GM19452 (cell line): ENCODE measurements around the gene STIL.
"Not testable (repeated sequence)": the region's sequence is repeated elsewhere in the genome, so short reads cannot be mapped to it uniquely, and the experiment has no call there.

ENCODE experiments used
- ATAC-seq: cut with Tn5 transposase; IDR thresholded peaks from one replicate; pipeline ENCODE4 v1.9.1; 2021; ENCODE audit not compliant: unreplicated experiment

Gene STIL

DNA sequence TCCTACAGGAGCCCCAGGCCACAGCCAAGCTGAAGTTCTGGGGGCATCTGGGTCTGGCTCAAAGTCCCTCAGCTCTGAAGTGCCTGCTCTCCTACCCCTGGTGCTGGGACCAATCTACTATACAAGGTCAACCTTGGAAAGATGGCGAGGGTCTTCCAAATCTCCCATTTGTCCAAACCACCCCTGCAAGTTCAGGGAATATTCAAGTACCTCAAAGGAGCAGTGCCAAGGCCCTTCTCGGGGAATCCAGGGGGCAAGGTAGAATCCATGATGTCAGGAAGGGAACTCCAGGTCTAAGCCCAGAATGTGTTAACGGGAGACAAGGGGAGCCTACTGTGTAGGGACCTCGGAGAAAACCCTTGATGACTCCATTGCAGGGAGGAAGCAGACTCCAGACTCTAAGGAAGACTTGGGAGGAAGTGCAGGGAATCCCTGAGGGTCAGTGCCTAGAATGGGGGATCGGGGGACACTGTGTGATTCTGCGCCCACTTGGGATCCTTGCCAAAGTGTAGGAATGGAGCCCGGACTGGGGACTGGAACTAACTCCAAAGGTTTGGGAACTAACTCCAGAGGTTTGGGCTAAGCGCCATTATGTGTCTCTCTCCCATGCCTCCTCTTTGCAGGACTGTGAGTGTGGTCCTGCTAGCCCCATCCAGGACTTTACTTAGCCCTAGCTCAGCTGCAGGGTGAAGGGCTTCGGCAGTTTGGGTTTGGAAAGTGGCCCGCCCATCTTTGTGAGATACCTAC lies 90.6 kb downstream of the STIL start:
- ATAC-seq, result no peak

DNA sequence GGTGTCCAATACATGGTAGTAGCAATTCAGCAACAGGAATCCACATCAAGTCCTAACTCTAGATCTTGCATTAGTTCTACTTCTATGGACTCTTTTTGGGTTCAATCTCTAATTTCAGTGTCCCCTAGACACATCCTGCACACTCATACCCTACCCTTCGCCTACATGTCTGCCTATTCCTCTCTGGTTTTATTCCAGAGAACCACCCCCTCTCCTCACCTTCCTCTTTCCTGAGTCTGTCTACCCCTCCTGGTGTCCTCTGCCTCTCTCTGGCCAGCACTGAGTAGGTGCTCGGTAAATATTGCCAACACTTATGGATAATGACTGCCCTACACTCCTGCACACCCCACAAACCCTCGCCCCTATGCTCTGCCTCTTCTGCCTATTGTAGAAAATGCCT lies 91.5 kb downstream of the STIL start:
- no peak for ATAC-seq

DNA sequence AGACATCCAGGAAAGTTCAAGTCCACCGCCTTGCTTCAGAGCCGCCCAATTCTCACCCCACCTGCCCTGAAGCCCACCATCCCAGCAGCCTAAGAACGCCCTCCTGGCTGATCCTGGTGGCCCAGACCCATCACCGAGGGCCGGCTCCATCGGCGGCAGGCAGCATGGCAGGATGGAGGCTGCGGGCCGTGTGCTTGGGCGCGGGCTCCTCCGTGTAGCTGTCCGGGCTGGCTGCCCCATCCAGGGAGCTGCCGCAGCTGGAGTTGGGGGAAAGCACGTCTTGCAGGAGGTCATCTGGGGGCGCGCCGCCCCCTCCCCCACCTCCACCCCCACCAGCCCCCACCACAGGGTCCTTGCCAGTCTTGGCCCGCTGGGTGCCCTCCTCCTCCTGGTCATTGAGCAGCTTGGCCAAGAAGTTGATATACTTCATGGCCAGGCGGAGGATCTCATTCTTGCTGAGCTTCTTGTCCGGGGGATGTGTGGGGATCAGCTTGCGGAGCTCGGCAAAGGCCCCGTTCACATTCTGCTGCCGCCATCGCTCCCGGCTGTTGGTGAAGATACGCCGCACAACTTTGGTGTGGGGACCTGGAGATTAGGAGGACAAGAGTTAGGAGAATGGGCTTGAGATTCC lies 94.2 kb downstream of the STIL start:
- no peak for ATAC-seq

DNA sequence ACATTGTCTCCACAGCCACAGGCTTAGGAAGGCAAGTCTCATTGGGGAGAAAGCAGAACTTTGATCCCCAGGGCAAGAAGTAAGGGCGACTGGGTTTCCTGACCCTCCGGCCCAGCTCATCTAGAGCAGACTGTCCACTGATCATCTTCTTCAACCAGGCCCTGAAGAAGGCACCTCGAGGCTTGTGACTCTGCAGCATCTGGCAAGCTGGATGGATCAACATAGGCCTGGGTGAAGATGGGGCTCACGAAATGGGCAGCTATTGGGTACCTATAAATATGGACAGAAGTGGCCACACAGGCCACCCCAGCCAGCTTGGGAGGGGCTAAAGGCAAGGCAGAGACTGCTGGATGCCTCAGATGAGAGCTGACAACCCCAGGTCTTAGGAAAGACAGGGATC lies 94.9 kb downstream of the STIL start:
- ATAC-seq, result no peak

DNA sequence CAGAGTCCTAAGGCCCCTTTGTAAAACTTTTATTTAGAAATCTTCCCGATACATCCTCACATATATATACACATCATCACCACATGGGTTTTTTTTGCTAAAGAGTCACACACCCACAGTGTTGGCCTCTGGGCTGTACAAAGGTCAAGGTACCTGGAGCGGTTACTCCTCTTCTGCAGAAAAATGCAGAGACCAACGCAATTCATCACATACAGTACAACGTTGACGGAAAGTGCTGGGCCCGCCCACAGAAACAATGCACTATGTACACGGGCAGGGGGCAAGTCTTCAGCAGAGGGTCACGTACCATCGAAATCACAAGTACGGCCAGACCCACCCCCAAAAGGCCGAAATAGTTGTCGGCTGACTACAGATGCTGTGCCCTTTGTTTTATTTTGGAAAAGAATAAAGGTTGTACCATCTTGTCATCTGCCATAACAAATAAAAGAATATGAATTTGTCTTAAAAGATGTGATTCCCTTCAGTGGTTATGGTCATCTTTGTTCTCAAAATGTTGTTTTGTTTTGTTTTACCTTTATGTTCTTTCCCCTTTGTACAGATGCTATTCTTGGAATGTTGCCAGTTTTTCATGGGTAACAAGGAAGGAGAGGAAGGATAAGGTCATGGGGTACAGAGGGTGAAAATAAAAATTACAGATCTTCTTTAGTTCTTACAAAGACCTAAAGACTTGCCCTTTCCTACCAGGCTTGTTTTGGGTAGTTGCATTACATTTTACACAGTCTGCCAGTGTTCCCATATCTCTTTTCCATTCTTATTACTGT lies 97.5 kb downstream of the STIL start:
- no peak for ATAC-seq

DNA sequence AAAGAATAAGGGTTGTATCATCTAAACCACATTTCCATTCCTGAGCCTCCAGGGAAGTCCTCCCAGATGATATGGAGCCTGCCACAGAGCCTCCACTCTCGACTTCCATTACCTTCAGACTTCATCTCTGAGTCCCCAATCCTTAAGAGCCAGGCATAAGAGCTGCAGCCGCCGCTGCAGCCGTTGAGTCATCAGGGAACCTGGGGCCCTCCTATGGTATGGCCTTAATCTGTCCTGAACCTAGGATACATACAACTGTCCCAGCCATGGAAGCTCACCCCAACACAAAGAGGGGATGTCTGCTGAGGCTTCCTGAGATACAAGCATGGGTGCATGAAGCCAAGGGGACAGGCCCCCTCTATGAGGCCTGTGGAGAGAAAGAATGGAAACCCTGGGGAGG lies 98.2 kb downstream of the STIL start:
- ATAC-seq, result no peak

DNA sequence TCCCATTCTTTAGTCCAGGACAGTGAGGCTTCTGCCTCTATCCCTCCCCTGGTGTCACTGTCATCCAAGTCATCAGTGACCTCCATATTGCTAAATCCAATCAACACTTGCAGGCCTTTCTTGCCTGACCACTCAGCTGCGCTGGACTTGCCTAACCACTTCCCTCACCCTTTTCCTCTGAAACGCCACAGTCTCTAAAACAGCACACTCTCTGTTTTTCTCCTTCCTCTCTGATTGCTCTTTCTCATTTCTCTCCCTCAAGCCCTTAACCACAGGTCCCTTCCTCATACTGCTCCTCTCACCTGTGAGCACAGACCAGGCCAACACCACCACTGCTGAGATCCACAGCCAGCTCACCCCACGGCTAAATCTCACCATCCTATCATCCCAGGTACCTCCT lies 99.4 kb downstream of the STIL start:
- ATAC-seq, result no peak

DNA sequence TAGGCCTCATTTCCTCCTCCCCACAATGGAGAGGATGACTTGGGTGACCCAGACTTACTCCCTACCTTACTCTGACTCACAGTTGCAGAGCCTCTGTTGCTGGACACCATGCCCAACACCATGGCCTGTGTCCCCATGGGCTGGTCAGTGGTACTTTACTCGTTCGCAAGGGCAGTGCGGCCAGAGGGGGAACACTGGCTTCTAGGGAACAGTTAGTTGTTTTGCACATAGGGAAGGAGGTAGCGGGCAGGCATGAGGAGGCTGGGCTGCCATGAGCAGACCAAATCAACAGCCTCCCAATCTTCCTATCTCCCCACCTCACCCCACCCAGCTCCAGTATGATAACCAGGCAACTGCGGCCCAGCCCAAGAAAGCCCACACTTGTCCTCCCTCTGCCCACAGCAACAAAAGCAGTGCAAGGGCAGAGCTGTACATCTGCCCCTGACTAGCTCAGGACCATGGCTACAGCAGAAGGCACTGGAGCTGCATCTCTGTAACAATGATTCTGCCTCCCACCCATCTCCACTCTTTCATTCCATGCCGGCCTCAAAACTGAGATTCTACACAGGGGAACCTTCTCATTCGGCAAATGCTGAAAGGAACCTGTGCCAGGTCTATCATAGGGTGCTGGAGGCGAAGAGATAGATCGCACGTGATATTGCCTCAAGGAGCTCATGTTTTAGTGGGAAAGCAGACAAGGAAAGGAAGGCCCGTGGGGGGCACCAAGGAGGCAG lies 100.5 kb downstream of the STIL start:
- ATAC-seq, result no peak

DNA sequence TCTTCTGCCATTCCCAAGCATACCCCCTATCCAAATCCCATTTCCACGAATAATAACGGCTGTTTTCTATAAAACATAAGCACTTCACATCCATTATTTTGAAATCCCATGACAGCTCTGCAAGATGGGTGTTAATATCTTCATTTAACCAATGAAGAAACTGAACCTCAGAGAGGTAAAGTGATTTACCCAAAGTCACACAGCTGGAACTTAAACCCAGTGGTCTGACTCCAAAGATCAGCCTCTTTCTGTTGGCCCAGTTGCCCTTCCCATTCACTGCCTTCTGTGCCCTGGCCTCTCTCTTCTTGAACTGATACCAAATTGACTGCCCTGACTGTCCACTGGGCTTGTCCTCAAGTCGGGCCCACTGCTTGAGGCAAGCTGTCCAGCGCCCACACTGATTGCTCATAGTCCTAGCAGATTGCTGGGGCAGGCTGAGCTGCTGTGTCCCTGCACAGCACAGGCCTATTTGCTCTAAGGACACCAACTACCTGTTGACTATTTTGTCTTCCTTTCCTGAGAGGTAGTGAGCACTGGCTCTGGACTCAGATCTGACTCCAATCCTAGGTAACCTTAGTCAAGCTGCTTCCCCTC lies 101.2 kb downstream of the STIL start:
- ATAC-seq, result no peak

DNA sequence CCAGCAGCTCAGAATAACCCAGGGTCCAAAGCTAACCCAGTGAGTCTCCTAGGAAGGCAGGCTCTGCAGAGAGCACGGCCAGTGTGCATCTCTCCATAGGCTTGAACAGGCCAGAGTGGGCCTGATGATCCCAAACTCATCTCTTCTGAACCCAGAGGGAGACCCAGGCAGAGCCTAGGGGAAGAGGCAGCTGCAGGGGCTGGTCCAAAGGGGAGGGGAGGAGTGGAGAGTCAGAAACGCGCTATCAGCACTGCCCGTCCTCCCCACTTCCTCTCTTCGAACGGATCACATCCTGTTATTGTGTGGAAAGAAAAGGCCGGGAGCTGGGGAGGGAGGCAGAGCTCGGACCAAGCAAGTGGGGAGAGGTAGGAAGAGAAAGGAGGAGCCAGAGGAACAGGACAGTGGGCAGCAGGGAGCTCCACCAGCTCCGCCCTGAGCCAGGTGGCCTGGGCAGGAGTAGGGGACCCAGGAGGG lies 102.1 kb downstream of the STIL start:
- no peak for ATAC-seq

DNA sequence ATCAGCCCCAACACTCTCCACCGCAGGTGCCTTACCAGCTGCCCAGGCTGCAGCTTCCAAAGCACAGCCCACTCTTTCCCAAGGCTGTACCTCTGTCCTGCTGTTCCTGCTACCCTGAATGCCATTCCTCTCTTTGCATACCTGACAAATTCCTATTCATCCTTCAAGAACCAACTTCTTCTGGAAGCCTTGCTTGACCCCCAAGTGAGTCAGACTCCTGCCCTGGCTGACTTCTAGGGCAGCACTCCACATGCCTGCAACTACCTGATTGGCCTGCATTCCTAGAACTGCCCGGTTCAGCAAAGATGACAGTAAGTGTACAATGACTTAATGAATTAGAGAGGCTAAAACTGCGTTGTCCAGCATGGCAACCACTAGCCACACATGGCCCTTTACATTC lies 103.3 kb downstream of the STIL start:
- ATAC-seq, result no peak

DNA sequence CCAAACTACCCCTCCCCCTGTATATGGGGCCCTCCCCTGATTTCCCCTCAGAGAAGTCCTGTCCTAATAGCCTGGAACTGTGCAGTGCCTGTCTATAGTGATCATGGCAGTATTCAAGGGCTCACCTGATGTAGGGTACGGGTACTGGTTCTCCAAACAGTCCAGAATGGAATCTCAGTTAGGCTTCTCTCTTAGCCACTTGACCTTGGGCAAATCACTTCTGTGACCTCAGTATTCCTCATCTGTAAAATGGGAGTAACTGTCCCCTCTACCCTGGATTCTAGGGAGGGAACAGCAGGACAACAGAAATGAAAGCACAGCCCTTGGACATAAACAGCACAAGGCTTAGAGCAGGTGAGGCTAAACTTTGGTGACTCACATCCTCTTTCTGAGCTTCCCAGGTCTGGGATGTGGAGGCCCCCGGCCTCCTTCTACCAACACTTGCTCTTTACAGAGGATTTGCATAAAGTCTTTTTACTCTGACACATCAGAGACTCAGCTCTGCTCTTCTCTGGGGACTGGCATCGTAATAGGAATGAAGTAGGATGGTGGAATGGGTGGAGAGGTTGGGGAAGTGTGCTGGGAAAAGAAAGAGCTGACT lies 104.1 kb downstream of the STIL start:
- no peak for ATAC-seq

DNA sequence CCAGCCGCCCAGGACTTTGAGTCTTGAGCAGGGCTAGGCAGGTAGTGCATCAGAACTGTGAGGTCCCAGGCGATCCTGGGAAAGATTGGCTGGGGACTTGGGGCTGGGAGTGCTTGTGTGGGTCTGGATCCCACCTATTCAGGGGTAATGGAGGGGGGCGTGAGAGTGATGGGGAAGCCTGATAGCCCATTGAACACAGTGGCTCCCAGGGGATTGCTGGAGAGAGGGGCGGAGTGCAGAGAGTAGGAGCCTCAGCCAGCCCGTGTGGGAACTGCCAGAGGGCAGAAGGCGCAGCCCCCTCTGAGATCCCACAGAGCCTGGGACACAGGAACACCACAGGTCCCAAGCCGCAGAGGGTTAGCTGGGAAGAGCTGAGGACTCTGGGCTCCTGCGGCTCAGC lies 104.9 kb downstream of the STIL start:
- no peak for ATAC-seq

DNA sequence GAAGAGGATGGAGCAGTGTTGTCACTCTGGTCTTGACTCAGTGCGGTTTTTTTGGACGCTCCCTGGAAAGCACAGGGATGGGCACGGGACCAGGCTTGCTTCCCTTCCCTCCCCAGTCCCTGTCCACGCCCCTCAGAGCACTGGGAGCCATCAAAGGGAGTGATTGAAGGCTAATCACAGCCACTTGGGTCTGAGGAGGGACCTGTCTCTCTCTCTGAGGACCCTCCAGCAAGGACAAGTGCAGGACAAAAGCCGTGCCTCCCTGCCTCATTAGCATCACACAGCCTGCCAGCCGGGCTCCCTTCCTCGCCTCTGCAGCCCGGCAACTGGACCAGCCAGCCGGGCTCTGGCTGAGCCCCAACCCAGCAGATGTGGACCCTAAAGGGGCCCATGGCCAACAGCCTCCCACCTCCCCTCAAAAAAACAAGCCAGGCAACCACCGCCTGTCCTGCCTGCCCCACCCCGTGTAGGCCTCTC lies 105.5 kb downstream of the STIL start:
- ATAC-seq, result no peak

DNA sequence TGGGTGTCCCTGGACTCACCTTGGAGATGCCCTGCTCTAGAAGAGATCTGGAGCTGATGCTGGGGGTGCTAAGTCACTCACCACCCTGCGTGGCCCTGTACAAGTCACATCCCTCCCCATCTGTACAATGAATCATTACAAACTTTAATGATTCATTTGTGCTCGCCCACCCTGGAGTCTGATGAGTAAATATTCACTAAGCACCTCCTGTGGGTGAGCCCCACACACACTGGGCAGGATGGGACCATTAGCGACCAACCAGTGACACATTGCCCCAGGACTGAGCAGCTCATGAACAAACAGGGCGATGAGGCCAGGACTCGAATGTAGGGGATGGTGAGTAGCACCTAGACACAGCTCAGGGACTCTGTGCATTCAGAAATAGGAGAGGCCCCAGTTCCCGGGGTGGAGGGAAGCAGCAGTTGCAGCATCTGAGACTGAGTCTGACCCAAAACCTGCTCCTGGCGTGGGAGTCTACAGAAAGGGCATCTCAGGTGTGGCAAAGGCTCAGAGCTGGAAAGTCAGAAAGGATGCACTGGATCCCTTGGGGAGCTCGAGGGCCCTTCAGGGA lies 106.1 kb downstream of the STIL start:
- ATAC-seq, result no peak

DNA sequence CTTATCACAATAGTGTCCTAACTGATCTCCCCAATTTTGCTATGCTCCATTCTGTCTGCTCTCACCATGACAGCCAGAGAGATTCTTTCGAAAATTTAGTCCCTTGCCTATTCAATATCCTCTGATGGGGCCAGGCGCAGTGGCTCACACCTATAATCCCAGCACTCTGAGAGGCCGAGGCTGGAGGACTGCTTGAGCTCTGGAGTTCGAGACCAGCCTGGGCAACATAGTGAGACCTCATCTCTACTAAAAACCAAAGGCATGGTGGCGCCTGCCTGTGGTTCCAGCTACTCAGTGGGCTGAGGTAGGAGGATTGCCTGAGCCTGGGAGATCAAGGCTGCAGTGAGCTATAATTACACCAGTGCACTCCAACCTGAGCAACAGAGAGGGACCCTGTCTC lies 108.0 kb downstream of the STIL start:
- ATAC-seq, result no peak

DNA sequence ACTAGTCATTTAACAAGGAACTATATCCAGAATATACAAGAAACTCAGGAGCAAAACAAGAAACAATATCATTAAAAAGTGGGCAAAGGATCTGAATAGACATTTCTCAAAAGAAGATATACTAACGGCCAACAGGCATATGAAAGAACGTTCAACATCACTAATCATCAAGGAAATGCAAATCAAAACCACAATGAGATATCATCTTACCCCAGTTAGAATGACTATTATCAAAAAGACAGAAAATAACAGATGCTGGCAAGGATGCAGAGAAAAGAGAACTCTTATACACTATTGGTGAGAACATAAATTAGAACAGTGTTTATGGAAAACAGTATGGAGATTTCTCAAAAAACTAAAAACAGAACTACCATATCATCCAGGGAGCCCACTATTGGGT lies 110.4 kb downstream of the STIL start:
- not testable (repeated sequence) for ATAC-seq

DNA sequence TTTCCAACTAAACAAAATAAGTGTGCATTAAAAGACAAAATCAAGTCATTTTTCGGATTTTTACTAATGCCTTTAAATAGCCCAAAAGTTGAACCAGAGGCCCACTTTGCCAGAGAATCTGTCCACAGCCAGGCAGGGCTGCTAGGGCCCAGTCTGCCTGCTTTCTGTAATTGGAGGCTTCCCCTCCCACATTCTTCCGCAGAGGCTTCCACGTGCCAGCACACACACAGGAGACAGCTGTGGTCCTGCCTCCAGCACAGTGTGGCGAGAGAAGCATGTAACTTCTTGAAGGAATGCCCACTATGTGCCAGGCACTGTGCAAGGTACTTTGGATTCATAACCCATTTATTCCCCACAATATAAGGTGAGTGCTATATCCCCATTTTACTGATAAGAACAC lies 112.8 kb downstream of the STIL start:
- no peak for ATAC-seq
